Heart left ventricle (tissue), 13 donors: ENCODE data around the gene CPPED1.

ENCODE experiments used
- CTCF ChIP-seq, 12 donors: fragments of 200-600 bp; sonication (generic) in 4 of 12; IDR thresholded peaks; one replicate each; pipeline versions ENCODE4 v1.5.0 to v1.8.0; 2018 to 2022; ENCODE audit warnings: antibody characterized with exemption in 12 of 12, mild to moderate bottlenecking in 5 of 12
- POLR2A ChIP-seq, 2 donors: fragments of 450-650 bp; IDR thresholded peaks; one replicate each; pipeline ENCODE4 v1.6.1; 2017; ENCODE audit warnings: antibody characterized with exemption in 2 of 2, mild to moderate bottlenecking in 2 of 2, moderate library complexity in 2 of 2
- donor health status: ischemic (EF 13 %, LVEDD 7.1; RV severe dilation, severe dysfunction).
- donor health status: DM: no; HTN: yes; CAD: no.
- donor health status: DM: no; HTN: no; CAD: no.
- donor health status: ischemic (EF 25% LVEDD 6.9; RV normal size, moderate dysfunction).
- donor health status: ischemic (EF 25% LVEDD 5.7; RV mildly dilated, moderate dysfunction).
- donor health status: ischemic (EF 35%, LVEDD 5.7; RV mildly dilated, moderate dysfunction).
- donor health status: nonischemic (EF 11% LVEDD 7.7; RV severe dilation, severe dysfunction).
- donor health status: DM: yes; HTN: yes; CAD: no.
- donor health status: PGD.
- donor health status: ischemic (EF 29% LVEDD 5.4; RV normal size, mild dysfunction).
- donor health status: nonischemic (EF 23%, LVEDD 6.1; RV moderate dilation, normal function).

DNA sequence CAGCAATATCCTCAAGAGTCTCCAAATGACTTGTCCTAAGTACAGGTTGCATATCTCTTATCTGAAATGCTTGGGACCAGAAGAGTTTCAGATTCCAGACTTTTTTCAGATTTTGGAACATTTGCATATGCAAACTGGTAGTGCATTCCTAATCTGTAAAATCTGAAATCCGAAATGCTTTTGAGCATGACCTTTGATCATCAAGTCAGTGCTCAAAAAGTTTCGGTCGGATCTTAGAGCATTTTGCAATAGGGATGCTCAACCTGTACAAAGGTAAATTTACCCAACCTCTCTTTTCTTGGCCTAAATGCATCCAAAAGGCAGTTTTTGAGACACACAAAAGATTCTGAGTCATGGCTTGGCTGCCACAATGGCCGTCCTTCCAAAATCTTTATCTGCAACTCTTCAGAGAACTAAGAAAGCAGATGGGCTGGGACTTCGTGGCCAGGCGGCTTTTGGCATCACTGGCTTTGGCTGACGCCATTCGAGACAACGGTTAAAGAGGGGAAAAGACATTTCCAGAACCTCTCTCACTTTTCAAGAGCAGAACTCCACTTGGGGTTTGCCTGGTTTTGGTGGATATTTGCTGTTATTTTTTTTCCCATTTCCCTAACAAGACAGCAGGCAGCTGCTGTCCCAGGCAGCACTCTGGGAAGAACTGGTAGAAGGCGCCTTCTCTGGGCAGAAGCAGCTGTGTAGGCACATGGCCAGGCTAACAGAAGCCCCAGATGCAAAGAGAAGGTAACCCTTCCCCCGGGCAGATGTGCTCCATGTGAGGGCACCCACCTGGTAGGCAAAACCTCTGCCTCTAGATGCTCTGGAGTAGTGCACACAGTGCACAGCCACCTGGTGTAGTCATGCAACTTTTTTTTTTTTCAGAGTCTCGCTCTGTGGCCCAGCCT lies 8.9 kb downstream of the CPPED1 start:
- no peak for TF ChIP-seq POLR2A (IDR thresholded peaks at IDR 0.05)
- TF ChIP-seq CTCF (IDR thresholded peaks at IDR 0.05) = no peak
